GM21786 (cell line): ENCODE measurements around the gene ASXL1.
"Not testable (repeated sequence)": the region's sequence is repeated elsewhere in the genome, so short reads cannot be mapped to it uniquely, and the experiment has no call there.

Source experiments
- ATAC-seq: cut with Tn5 transposase; IDR thresholded peaks from one replicate; pipeline ENCODE4 v1.9.1; 2021; ENCODE audit not compliant: unreplicated experiment

ASXL1 gene

GRCh38 chr20:32464401-32465091 is 106.4 kb downstream of the ASXL1 start:
- ATAC-seq = no peak

GRCh38 chr20:32465092-32465900 is 107.2 kb downstream of the ASXL1 start:
- no peak for ATAC-seq

- not testable (repeated sequence) for ATAC-seq
Observed at GRCh38 chr20:32465901-32466675, 108.0 kb downstream of the ASXL1 start.

- ATAC-seq = no peak
Observed at GRCh38 chr20:32466739-32467505, 108.8 kb downstream of the ASXL1 start.

GRCh38 chr20:32467506-32468312 is 109.6 kb downstream of the ASXL1 start:
- ATAC-seq = no peak

- ATAC-seq = no peak
Observed at GRCh38 chr20:32468313-32468640, 110.1 kb downstream of the ASXL1 start.

GRCh38 chr20:32468860-32469259 is 110.7 kb downstream of the ASXL1 start:
- no peak for ATAC-seq

GRCh38 chr20:32470025-32470861 is 112.1 kb downstream of the ASXL1 start:
- no peak for ATAC-seq

GRCh38 chr20:32470940-32471339 is 112.8 kb downstream of the ASXL1 start:
- ATAC-seq = no peak

- ATAC-seq = no peak
Observed at GRCh38 chr20:32472581-32473207, 114.6 kb downstream of the ASXL1 start.

GRCh38 chr20:32473231-32474008 is 115.3 kb downstream of the ASXL1 start:
- no peak for ATAC-seq

GRCh38 chr20:32474009-32474716 is 116.0 kb downstream of the ASXL1 start:
- ATAC-seq = no peak

- no peak for ATAC-seq
Observed at GRCh38 chr20:32474717-32474966, 116.5 kb downstream of the ASXL1 start.

- no peak for ATAC-seq
Observed at GRCh38 chr20:32474967-32475811, 117.1 kb downstream of the ASXL1 start.

- no peak for ATAC-seq
Observed at GRCh38 chr20:32476684-32477593, 118.8 kb downstream of the ASXL1 start.
